Common myeloid progenitor, CD34-positive (primary cell): ENCODE measurements around the gene SLC25A53.

Experiments used
- CTCF ChIA-PET: fragments of 350-600 bp; sonication (Branson Sonifier 250); formaldehyde crosslinking; loops from one replicate; lab custom pipeline; 2021; ENCODE audit warnings: antibody characterized with exemption; lab: Charles Lee
- POLR2A ChIA-PET: fragments of 350-600 bp; sonication (Branson Sonifier 250); formaldehyde crosslinking; loops from one replicate; lab custom pipeline; 2021; ENCODE audit warnings: antibody characterized with exemption; lab: Charles Lee
- DNase-seq, 3 donors: peaks; one replicate each; pipeline versions ENCODE4 v3.0.0 to v3.0.0-alpha.2; 2013
- H3K27ac ChIP-seq, 2 experiments: 1 replicate in 1 of 2; 2 replicates in 1 of 2; pipeline ENCODE4 v1.7.0; 2013; ENCODE audit warnings: inconsistent platforms in 2 of 2, low read length in 2 of 2, mild to moderate bottlenecking in 2 of 2, low read depth in 1 of 2, moderate library complexity in 1 of 2; ENCODE audit not compliant: severe bottlenecking in 2 of 2, insufficient read depth in 1 of 2, poor library complexity in 1 of 2
- H3K27me3 ChIP-seq, 5 experiments: replicated peaks in 2 of 5; 1 replicate in 3 of 5; 2 replicates in 2 of 5; pipeline versions ENCODE4 v1.6.1 to v1.7.0; 2013; ENCODE audit warnings: low read length in 4 of 5, mild to moderate bottlenecking in 2 of 5, moderate library complexity in 2 of 5, inconsistent platforms in 1 of 5; ENCODE audit not compliant: insufficient read depth in 5 of 5, control insufficient read depth in 4 of 5
- H3K36me3 ChIP-seq, 4 experiments: 1 replicate in 2 of 4; 2 replicates in 2 of 4; pipeline versions ENCODE4 v1.6.1 to v1.7.0; 2013; ENCODE audit warnings: low read length in 3 of 4, control low read depth in 1 of 4, mild to moderate bottlenecking in 1 of 4; ENCODE audit not compliant: control insufficient read depth in 4 of 4, insufficient read depth in 4 of 4
- H3K4me1 ChIP-seq, 4 experiments: 1 replicate in 3 of 4; 2 replicates in 1 of 4; pipeline versions ENCODE4 v1.6.1 to v1.7.1; 2013; ENCODE audit warnings: low read length in 3 of 4, mild to moderate bottlenecking in 3 of 4, control low read depth in 1 of 4, inconsistent platforms in 1 of 4, moderate library complexity in 1 of 4; ENCODE audit not compliant: control insufficient read depth in 4 of 4, insufficient read depth in 4 of 4; ENCODE audit errors: control extremely low read depth in 1 of 4
- H3K4me3 ChIP-seq, 7 experiments: 1 replicate in 4 of 7; 2 replicates in 3 of 7; pipeline versions ENCODE4 v1.5.1 to v1.7.0; 2013; ENCODE audit warnings: mild to moderate bottlenecking in 7 of 7, low read length in 6 of 7, moderate library complexity in 6 of 7, inconsistent platforms in 2 of 7, low read depth in 2 of 7, control low read depth in 1 of 7; ENCODE audit not compliant: insufficient read depth in 4 of 7, control insufficient read depth in 1 of 7; ENCODE audit errors: extremely low read depth in 1 of 7
- H3K9me3 ChIP-seq, 5 experiments: 1 replicate in 4 of 5; 2 replicates in 1 of 5; pipeline versions ENCODE4 v1.6.1 to v1.7.1; 2013; ENCODE audit warnings: low read length in 4 of 5, mild to moderate bottlenecking in 2 of 5, inconsistent platforms in 1 of 5, low read depth in 1 of 5, moderate library complexity in 1 of 5; ENCODE audit not compliant: control insufficient read depth in 4 of 5, insufficient read depth in 2 of 5; ENCODE audit errors: control extremely low read depth in 1 of 5
- WGBS: methylation state at CpG from one replicate; pipeline ENCODE4 v1.1.5; 2013; ENCODE audit not compliant: insufficient coverage; 5-methylcytosine and 5-hydroxymethylcytosine counted together

Gene SLC25A53

DNA sequence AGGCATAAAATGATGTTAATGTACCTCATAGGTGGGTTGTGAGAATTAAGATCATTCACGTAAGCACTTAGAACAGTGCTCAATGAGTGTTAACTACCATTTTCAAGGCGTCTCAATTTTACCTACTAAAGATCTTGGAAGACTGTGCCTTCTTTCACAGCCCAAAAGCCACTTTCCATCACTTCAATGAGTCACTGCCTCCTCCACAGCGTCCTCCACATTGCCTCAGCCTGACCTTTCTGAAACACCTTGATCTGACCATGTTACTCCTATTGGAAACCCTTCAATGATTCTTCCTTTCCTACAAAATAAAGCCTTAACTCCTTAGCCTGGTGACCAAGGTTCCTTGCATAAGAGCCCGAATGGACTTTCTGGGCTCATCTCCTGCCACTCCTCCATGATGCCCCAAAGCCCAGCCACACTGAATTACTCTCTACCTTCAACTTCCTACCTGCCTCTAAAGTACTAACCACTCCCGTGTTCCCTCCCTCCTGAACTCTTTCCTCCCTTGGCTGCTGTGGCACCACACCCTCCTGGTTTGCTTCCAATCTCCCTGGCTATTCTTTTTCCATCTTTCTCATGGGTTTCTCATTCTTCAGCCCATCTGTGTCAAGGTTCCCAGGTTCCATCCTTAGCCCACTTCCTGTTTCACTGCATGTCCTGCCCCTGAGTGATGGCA is 22.1 kb downstream of the SLC25A53 start:
- Histone ChIP-seq H3K9me3 (no peaks in the 10 kb centered on the region), H3K4me3 (no peak overlapping the region), H3K4me1 (peaks cover 0 to 11% (median 0%) of the 10 kb centered on the region in 4 experiments), H3K27ac (no peak overlapping the region), H3K27me3 (no peaks in the 10 kb centered on the region), H3K36me3 (peaks cover 0 to 2% (median 0%) of the 10 kb centered on the region in 4 experiments)
- no peak for DNase-seq
- WGBS: 69% methylated on average over 4 of the region's 5 CpGs
- POLR2A ChIA-PET: no interaction called here
- CTCF ChIA-PET: no interaction called here

DNA sequence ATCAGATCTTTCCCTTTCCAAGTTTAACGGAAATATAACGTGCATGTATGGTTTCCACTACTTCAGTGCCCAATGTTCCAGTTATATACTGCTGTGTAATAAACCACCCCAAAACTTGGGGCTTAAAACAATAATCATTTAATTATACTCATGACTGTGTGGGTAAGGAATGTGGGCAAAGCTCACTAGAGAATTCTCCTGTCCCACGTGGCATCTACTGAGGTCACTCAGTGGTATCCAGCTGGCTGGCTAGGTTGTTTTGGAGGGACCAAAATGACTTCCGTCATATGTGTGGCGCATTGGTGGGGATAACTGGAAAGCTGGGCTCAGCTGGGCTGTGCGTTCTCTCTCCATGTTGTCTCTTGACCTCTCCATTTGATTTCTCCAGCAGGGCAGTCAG is 26.0 kb downstream of the SLC25A53 start:
- 71% methylated on average over 6 of the region's 6 CpGs for WGBS
- Histone ChIP-seq H3K4me3 (no peak overlapping the region), H3K36me3 (peaks cover 0 to 2% (median under 1%) of the 10 kb centered on the region in 4 experiments), H3K27me3 (peaks cover 0 to 2% (median 0%) of the 10 kb centered on the region in 5 experiments), H3K27ac (no peak overlapping the region), H3K4me1 (peaks cover 0 to 9% (median 0%) of the 10 kb centered on the region in 4 experiments), H3K9me3 (no peaks in the 10 kb centered on the region)
- ChIA-PET POLR2A (no interaction called here), CTCF (interaction anchor here (1.4 to 1.7 kb wide), 2 partner anchors 10 to 17 kb away, joined by 4 to 5 read pairs; no protein-coding TSS in a partner anchor)
- no peak for DNase-seq

DNA sequence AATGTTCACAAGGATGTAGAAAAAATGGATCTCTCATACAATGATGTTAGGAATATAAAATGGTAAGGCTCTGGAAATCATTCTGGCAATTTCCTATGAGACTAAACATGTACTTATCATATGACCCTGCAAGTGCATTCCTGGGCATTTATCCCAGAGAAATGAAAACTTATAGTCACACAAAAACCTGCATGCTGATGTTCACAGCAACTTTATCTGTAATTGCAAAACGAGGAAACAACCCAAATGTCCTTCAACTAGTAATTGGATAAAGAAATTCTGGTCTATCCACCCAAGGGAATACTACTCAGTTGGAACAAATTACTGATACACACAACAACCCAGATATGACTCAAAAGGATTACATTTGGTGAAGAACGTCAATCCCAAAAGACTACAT is 30.0 kb downstream of the SLC25A53 start:
- Histone ChIP-seq H3K36me3 (peaks cover 0 to 2% (median under 1%) of the 10 kb centered on the region in 4 experiments), H3K4me1 (peaks cover 0 to 15% (median 5%) of the 10 kb centered on the region in 4 experiments), H3K27ac (no peak overlapping the region), H3K27me3 (peaks cover 0 to 2% (median 0%) of the 10 kb centered on the region in 5 experiments), H3K9me3 (no peaks in the 10 kb centered on the region), H3K4me3 (no peak overlapping the region)
- WGBS: no CpG with 5 or more reads among the region's 2 CpGs
- ChIA-PET POLR2A (no interaction called here), CTCF (no interaction called here)
- DNase-seq: no peak

DNA sequence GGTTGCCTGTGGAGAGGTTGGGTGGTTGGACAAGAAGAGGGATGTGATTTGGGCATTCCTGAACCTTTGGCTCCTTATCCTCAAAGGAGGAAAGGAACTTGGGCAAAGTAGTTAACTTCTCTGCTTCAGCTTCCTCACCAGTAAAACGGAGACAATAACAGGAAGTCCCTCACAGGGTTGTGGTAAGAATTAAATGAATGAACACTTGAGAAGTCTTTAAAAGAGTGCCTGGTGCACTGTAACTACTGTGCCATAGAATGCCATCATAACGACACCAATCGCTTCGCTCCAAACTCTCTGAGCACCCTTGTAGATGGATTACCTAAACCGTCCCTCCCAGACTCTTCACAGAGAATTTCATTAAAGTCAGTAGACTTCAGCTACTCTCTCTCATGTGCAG is 34.0 kb downstream of the SLC25A53 start:
- Histone ChIP-seq H3K36me3 (peaks cover 0 to 2% (median 0%) of the 10 kb centered on the region in 4 experiments), H3K9me3 (no peaks in the 10 kb centered on the region), H3K27ac (no peak overlapping the region), H3K4me3 (peak overlapping the region in 1 of 7 experiments; percentile 33), H3K27me3 (no peaks in the 10 kb centered on the region), H3K4me1 (peaks cover 0 to 15% (median 5%) of the 10 kb centered on the region in 4 experiments)
- WGBS: 25% methylated on average over 5 of the region's 5 CpGs
- DNase-seq: peak in 2 of 3 donors; percentile 40 to 64
- ChIA-PET CTCF (interaction anchor here (0.7 to 0.9 kb wide), 2 partner anchors 9 to 24 kb away, joined by 3 to 4 read pairs; no protein-coding TSS in a partner anchor), POLR2A (no interaction called here)

DNA sequence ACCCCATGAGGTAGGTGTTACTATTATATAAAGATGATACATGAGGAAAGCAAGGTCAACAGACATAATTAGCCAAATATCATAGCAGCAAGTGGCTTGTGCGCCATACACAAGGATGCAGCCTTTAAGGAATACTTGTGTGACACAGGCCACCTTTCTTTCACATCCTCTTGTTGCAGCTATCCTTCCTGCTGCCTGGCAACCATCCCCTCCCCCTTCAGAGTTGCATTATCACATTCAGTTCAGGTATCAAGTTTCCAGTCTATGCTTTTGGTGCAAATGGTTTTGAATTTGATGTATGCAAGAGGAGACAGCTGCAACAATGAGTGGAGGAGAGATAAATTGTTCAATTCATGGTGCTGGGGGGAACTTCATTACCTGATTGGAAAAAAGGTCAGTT is 38.0 kb downstream of the SLC25A53 start:
- ChIA-PET CTCF (interaction anchor here (1.4 kb wide), 1 partner anchor 14 kb away, joined by 4 read pairs; no protein-coding TSS in a partner anchor), POLR2A (no interaction called here)
- H3K27me3 ChIP-seq: peaks cover 0 to 14% (median 0%) of the 10 kb centered on the region in 5 experiments
- no peak overlapping the region for H3K4me3 ChIP-seq
- H3K36me3 ChIP-seq: no peaks in the 10 kb centered on the region
- H3K27ac ChIP-seq: no peak overlapping the region
- no peak for DNase-seq
- peaks cover 0 to 15% (median 5%) of the 10 kb centered on the region in 4 experiments for H3K4me1 ChIP-seq
- WGBS: 100% methylated on average over 1 of the region's 1 CpG
- no peaks in the 10 kb centered on the region for H3K9me3 ChIP-seq

DNA sequence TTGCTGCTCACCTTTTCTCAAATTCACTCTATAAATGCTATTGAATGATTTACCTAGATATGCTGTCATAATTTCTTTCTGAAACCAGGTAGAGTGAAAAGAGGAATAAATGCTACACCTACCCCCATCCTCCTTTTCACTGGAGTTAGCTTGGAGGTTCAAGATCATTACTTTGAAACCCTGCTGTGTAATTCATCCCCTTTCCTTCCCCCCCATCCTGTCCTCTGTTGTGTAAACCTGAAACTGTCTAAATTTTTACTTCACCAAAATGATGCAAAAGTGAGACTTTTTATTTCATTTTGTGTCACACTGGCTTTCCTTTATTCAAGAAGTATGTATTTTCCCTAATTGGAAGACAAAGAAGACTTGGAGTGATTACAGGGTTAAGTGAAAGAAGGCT is 39.0 kb downstream of the SLC25A53 start:
- peaks cover 0 to 23% (median 0%) of the 10 kb centered on the region in 5 experiments for H3K27me3 ChIP-seq
- ChIA-PET CTCF (no interaction called here), POLR2A (no interaction called here)
- H3K36me3 ChIP-seq: no peaks in the 10 kb centered on the region
- no peak overlapping the region for H3K4me3 ChIP-seq
- peaks cover 0 to under 1% (median 0%) of the 10 kb centered on the region in 5 experiments for H3K9me3 ChIP-seq
- no peak for DNase-seq
- no peak overlapping the region for H3K27ac ChIP-seq
- peaks cover 0 to 11% (median 3%) of the 10 kb centered on the region in 4 experiments for H3K4me1 ChIP-seq
